ENCODE data around the gene LHPP. TPM values are rescaled to one million over a fixed set of nuclear protein-coding genes. Genes with fewer than 3 reads are reported as not detected.

Gene LHPP
- total and polyA plus RNA-seq, 3 donors from 2014 or later, result 34.2 to 46.0 (median 45.0) TPM

- no peak for TF ChIP-seq CTCF (IDR thresholded peaks at IDR 0.05)
- no peak for TF ChIP-seq POLR2A (IDR thresholded peaks at IDR 0.05)
- WGBS, 2 donors, result 92 to 94% methylated on average over 8 to 11 of the region's 11 CpGs
- Histone ChIP-seq H3K27me3 (no peaks in the 10 kb centered on the region), H3K4me3 (no peak overlapping the region), H3K4me1 (peaks cover 36% of the 10 kb centered on the region), H3K9me3 (no peaks in the 10 kb centered on the region), H3K36me3 (ENCODE audit: low read depth, missing control alignments) (no peaks in the 10 kb centered on the region), H3K27ac (no peak overlapping the region)
- no peak for DNase-seq
- intact Hi-C loops (cut with DNase I; ENCODE audit: low total_unique reads), result no loop called here
Measured at GRCh38 chr10:124527874-124528395, 66.3 kb downstream of the LHPP start.

GRCh38 chr10:124529661-124530214 is 68.1 kb downstream of the LHPP start:
- H3K27ac ChIP-seq, result no peak overlapping the region
- H3K4me1 ChIP-seq, result peaks cover 40% of the 10 kb centered on the region
- intact Hi-C loops (cut with DNase I; ENCODE audit: low total_unique reads), result loop anchor here (10.0 kb wide), 1 partner anchor 295 kb away; no protein-coding TSS in a partner anchor
- TF ChIP-seq POLR2A (IDR thresholded peaks at IDR 0.05) (no peak), CTCF (IDR thresholded peaks at IDR 0.05) (no peak)
- H3K36me3 ChIP-seq (ENCODE audit: low read depth, missing control alignments), result no peaks in the 10 kb centered on the region
- 58 to 68% methylated on average over 5 to 17 of the region's 17 CpGs for WGBS, 2 donors
- no peaks in the 10 kb centered on the region for H3K27me3 ChIP-seq
- no peaks in the 10 kb centered on the region for H3K9me3 ChIP-seq
- no peak overlapping the region for H3K4me3 ChIP-seq
- DNase-seq, result no peak

DNA sequence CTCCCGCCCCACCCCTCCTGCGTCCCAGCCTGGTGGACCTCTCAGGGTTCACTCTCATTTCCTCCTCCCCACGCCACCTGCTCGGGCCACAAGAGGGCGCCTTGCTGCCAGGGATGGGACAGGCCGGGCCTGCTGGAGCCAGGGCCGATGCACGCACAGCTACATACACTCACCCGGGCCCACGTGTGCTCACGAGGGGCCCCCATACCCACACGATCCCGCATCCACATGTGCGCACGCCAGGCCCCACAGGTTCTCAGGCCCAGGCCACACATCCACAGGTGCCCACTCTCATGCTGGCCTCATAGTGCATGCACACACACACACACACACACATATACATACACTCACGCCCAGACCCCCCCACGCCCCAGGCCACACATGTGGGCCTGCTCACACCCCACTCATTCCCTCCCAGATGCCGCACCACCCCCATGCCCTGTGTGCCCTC is 68.6 kb downstream of the LHPP start:
- intact Hi-C loops (cut with DNase I; ENCODE audit: low total_unique reads), result loop anchor here (10.0 kb wide), 1 partner anchor 295 kb away; no protein-coding TSS in a partner anchor
- Histone ChIP-seq H3K9me3 (no peaks in the 10 kb centered on the region), H3K4me1 (peaks cover 35% of the 10 kb centered on the region), H3K4me3 (no peak overlapping the region), H3K27me3 (no peaks in the 10 kb centered on the region), H3K27ac (no peak overlapping the region), H3K36me3 (ENCODE audit: low read depth, missing control alignments) (no peaks in the 10 kb centered on the region)
- 39 to 42% methylated on average over 7 to 18 of the region's 18 CpGs for WGBS, 2 donors
- TF ChIP-seq CTCF (IDR thresholded peaks at IDR 0.05) (peak; percentile 62 to 85 (median 83)), POLR2A (IDR thresholded peaks at IDR 0.05) (no peak)
- DNase-seq, result peak; percentile 90

GRCh38 chr10:124530816-124531215 is 69.2 kb downstream of the LHPP start:
- H3K27me3 ChIP-seq, result no peaks in the 10 kb centered on the region
- H3K4me1 ChIP-seq, result peaks cover 36% of the 10 kb centered on the region
- WGBS, 2 donors, result 82 to 83% methylated on average over 5 to 9 of the region's 9 CpGs
- no peak overlapping the region for H3K27ac ChIP-seq
- intact Hi-C loops (cut with DNase I; ENCODE audit: low total_unique reads), result loop anchor here (10.0 kb wide), 1 partner anchor 294 kb away; no protein-coding TSS in a partner anchor
- no peaks in the 10 kb centered on the region for H3K36me3 ChIP-seq (ENCODE audit: low read depth, missing control alignments)
- H3K9me3 ChIP-seq, result no peaks in the 10 kb centered on the region
- no peak overlapping the region for H3K4me3 ChIP-seq
- no peak for TF ChIP-seq CTCF (IDR thresholded peaks at IDR 0.05)
- no peak for TF ChIP-seq POLR2A (IDR thresholded peaks at IDR 0.05)
- DNase-seq, result no peak
